HG03342 (cell line): ENCODE results near the gene NPHP4.

Experiments
- ATAC-seq: cut with Tn5 transposase; IDR thresholded peaks from one replicate; pipeline ENCODE4 v1.9.1; 2021; ENCODE audit warnings: mild to moderate bottlenecking, moderate library complexity; ENCODE audit not compliant: unreplicated experiment

The NPHP4 gene

DNA sequence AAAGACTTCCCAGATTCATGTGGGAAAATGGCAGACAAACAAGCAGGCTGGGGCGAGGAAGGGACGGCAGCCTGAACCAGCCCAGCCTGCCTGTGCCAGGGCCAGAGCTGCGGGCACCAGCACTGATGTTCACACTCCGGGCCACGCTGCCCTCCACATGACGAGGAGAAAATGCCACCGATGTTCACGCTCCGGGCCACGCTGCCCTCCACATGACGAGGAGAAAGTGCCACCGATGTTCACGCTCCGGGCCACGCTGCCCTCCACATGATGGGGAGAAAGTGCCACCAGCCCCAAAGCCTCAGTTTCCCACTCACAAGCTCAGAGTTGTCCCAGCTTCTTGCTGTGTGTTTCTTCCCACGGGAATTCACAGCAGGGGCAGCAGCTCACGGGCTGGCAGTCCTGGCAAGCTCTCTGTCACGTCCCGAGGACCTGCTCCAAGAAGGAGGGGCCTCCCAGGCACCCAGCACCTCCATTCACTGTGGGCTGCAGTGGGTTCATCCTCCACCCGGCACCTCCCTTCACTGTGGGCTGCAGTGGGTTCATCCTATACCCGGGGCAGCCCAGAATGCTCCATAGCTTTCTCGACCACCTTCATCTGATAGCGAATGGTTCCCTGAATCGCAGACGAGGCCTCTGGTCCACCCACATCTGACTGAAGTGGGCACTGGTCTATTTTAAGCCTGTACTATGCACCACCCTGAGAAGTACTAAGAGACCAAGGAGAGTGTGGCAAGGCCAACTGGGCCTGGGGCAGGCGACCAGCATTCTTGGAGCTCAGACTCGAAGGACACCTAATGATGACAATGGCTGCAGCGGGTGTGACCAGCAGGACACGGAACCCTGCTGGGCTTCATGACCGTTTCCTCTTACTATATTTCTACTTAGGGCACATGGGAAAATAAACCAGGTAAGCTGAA is 108.8 kb downstream of the NPHP4 start:
- no peak for ATAC-seq

DNA sequence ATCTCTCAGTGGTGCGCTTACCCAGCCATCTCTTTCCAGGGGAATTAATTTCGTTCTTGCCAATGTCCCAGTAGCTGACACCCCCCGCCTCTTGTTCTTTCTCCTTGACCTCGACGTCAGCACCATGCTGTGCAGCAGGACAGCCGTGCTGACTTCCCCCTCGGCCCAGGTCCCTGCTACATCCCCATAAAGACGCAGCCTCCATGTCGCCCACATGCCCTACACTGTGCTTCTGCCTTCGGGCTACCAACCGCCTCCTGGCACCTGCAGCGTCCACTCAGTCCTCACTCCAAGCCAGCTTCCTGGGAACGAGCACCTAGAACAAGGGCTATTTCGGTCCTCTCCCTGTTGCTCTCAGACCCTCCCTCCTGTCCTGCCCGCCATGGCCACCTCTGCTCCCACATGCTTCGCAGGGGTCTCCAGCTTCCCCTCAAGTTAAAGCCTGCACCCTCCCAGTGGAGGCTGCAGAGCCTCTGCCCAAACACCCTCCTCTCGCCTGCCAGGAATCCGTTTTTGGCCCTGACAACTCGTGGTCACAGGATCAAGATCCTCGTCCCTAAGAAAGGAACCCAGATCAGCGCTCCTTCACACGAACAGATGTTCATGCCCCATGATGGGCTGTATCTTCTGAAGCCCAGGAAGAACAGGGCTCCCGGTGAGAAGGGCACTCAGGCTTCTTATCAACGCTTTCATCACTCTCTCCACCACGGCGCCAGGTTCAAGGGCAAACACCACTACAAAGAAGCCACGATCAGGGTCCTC is 109.7 kb downstream of the NPHP4 start:
- ATAC-seq = no peak

DNA sequence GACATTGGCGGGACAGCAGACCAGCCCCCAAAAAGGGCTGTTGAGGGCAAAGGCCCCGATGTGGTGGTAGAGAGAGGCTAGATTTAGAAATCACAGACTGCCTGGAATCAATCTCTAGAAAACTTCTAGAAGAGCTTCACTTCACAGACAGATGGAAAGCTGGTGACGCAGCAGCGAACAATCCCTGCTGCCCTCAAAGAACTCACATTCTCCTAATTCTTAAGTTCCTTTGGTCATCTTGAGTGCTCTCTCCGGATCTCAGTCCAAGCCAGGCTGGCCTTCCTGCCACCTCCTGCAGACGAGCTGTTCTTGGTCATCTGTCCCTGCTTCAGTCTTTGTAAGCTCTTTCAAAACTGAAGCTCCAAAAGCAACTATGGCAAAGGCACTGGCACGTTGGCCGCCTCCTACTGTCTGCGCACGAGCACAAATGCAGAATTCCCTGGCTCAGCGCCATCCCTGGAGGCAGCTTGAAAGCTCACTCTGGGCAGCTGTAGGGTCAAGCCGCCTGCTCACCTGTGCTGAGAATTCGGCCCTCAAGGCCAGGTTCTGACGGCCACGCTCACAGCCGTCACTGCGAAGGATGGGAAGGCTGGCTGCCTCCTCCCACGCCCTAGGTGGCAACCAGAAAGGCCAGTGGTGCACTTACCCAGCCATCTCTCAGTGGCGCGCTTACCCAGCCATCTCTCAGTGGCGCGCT is 110.6 kb downstream of the NPHP4 start:
- ATAC-seq = no peak

DNA sequence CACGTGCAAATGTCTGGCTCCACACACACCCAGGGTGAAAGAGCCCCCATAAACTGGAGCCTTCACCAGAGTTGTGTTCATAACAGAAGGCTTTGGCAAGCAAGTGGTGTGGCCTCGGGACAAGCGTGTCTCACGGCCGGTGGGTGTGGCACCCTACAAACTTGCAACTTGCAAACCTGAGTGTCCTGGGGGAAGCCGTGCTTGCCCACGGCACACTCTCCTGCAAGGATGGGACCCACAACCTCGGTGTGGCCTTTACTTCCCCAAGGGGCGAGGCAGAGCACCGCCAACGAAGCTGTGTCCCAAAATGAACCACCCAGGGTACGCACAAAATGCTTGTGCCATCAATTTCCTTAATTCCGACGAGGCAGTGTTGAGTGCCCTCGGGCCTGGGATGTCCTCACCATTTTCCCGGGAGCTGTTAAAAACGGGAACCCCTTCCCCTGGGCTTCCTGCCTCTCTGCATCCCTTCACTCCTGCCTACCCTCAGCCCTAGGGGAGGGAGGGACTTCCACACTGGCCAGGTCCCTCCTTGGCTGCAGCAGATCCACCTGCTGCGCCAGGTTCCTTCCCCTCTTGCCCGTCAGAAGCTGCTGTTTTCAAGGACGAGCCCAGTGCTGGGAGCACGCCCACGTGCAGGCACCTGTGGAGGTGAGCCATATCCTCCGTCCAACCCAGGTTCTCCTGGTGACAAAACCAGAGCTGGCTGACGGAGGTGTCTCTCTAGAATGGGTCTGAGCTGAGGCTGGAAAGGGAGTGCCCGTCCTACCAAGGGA is 111.4 kb downstream of the NPHP4 start:
- ATAC-seq = no peak

DNA sequence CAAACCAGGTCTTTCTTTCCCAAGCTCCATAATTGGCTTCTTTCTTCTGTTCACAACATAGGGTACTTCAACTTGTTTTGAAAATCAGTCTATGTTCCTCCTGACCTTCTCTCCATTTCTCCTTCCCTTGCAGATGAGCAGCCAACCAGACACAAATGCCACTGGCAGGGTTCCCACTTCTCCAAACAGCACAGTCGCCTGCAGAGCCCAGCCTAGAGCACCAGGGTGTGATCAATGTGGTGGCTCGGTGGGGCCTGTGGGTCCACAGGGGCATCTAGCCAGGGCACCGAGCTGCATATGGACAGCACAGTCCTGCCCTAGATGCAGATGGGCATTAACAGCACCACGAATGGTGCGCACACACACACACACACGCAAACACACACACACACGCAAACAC is 112.8 kb downstream of the NPHP4 start:
- no peak for ATAC-seq

DNA sequence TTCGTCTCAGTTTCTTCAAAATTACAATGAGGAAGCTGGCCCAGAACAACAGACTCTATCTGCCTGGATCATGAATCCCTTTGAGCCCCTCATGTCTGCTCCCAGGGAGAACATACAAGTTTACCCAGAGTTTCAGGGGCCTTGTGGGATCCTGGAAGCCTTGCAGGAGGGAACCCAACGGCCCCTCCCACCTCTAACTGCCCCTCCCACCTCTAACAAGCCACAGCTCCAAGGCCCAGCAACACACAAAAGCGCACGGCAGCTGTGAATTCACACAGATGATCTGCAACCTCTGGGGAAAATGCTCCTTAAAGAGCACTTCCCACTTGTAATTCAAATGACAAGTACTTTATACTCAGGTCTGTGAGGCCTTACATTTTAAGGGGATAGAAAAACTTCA is 113.3 kb downstream of the NPHP4 start:
- ATAC-seq = no peak

DNA sequence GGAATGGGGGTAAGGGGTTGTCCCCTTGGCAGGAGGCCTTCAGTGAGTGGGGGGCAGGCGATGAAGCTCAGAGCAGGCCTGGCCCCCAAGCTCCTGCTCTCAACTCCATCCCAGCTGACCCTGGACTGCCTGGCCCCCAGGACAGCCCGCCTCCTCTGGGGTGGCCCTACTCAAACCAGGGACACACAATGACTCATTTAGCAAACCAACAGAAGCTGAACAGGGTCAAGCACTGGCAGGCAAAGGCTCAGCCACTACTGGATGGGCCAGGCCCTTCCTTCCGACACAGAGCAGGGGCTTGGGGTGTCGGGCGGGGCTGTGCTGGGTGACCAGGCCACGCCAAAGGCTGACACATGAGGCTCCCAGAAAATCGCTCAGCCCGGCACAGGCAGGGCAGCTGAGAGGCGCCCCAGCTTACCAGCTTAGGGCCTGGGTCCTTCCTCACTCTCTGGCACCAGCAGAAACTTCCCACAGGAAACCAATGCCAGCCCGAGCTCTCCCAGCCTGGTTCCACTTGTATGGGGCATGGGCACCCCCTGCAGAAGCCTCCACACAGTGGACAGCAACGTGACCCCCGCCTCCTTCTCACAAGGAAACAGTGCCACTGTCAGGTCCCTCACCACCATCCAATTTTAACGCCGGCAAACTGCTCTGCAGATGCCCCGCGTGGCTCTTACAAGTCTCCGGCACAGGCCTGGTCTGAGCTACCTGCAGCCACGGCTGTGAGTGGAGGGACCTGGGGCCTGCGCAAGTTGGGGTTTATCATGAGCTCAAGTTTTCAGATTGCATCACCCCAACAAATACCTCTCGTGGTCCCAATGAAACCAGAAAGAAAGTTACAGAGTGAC is 114.3 kb downstream of the NPHP4 start:
- ATAC-seq = no peak

DNA sequence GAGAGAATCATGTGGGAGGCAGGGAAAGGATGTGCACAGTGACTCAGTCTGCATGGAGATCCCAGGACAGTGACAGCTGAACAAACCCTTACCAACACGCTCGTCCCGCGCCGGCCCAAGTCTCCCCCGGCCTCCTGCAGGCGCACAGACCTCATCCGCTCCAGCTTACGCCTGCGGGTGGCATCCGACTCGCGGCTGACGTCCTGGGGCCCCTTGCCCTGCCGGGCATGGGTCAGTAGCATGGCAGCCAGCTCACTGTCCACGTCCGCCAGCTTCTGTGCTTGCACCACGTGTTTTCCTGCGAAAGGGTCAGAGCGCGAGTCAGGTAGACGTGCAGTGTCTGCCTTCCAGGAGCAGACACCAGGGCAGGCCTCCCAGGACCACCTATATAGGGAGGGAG is 115.2 kb downstream of the NPHP4 start:
- ATAC-seq = no peak

DNA sequence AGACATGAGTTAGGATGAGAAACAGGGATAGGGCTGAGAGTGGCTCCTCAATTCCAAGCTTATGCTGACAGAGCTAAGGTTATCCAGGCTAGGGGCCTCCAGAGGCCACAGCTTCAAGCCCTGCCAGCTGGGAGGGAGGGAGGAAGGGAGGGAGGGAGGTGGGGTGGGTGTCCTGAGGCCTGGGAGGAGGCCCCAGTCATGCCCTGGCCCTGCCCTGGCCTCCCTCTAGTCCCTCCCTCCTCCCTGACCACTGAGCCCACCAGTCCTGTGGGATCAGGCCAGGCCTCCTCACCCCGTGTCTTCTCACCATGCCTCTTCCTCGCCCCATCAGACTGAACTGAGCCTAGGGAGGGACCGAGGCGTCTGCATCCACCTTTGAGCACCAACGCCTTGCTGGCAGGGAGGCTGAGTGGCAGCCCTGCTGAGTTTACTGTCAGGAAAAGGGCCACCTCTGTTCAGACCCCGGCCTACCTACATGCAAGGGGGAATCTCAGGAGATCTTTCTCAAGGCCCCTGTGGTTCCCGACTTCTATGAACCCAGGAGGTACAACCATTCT is 116.1 kb downstream of the NPHP4 start:
- ATAC-seq = no peak

DNA sequence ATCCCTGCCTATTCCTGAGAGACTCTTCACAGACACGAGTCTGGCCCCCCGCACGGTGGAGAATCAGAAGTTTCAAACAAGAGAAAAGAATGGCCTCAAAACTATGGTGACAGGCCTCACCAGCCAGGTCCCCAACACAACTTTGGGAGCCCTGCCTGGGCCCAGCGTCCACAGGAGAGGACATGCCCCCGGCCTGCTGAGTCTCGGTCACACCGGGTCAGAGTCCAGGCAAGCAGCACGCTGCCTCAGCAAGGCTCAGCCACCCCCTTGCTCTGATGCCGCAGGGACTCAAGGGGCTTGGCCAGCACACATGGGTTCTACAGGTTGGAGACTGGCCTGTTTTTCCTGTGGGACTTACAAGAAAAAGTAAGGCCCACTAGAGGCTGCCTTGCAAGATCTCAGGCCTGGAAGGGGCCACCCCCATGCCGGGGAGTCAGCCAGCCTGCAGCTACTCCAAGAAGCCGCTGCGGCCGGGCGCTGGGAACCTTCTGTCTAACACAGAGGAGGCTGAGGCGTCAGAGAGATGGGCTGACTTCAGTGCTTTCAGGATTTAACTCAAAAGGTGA is 116.8 kb downstream of the NPHP4 start:
- ATAC-seq = no peak

DNA sequence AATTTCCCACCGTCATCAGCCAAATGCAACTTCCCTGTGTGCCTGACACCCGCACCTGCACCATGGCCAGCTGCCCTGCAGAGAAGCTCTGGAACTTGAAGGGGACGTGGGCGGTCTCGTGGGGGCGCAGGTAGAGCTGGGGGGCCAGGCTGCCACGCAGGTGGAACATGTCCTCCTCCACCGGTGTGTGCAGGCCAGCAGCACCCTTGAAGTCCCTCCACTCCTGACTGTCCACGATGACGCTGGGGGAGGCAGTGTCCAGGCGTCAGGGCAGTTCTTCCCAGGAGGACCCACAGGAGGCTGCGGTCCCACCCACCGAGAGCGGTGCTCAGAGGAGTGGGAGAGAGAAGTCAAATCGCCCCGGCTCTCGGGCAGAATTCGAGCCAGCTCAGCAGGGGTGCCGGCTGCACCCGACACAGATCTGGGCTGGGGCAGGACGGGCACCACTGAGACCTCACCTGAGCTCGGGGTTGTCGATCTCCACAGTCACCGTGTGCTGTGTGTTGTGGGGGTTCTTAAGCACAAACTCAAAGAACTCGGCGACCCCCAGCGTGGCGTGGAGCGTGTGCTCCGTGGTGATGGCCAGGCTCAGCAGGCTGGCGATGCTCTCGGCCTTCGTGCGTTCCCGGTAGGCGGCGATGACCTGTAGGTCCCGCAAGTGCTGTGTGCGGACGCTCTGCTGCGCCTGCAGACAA is 117.7 kb downstream of the NPHP4 start:
- ATAC-seq = no peak

DNA sequence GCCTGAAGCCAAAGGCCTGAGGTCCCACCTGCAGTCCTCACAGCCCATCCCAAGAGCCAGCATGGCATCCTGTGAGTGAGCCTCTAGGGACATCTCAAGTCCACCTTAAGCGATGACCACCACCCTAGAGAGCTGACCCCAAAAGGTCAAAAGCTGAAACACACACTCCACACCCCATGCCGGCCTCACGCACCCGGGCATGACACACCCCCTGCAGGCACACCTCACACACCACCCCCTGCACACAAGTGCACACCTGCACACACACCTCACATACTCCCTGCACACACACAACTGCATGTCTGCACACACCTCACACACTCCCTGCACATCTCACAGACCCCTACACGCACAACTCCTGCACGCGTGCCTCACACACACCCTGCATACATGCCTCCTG is 118.7 kb downstream of the NPHP4 start:
- ATAC-seq = no peak

DNA sequence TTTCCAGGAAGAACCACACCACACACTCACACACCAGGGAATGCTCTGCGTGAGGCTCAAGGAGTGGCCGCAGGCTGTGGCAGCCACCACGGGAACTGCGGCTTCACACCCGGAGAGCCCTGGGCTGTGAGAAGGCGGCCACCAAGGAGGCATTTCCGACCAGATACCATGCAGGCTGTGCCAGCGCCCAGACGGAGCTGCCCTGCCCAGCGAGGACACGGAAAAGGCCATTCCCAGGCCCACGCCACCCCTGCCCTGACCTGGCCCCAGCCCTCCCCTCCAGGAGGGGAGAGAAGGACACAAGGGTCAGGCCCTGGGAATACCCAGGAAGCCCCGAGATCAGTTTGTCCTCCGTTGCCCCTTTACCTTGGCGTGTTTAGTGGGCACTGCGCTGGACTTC is 119.3 kb downstream of the NPHP4 start:
- no peak for ATAC-seq

DNA sequence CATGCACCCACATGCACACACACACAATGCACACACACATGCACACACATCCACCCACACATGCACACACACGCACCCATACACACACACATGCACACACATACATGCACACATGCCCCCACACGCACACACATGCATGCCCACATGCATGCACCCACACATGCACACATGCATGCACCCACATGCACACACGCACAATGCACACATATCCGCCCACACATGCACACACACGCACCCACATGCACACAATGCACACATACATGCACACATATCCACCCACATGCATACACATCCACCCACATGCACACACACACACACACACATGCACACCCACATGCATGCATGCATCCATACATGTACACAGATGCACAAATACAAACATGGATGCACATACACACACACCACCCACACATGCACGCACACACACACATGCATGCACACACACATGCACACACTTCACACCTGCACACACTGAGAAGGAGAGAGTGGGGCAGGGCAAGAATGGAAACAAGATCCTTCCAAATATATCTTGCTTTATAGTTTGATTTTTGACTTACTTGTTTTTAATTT is 123.2 kb downstream of the NPHP4 start:
- no peak for ATAC-seq

DNA sequence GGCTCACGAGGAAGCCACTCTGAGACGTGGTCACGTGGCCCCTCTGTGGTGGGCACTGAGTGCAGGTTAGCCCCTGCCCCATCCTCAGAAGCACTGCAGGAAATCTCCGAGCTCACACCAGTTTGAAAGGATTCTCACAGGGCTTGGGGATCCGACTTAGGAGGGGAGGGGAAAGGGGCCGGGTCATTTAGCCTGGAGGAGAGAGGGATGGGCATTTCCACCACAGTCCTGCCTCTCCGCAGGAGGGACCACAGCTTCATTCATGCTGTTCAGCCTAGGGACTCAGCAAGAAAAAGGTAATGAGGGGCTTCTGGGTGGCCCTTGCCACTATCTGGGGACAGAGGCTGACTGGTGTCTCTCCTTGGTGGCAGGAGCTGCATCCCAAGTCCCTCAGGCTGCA is 126.5 kb downstream of the NPHP4 start:
- ATAC-seq = no peak

DNA sequence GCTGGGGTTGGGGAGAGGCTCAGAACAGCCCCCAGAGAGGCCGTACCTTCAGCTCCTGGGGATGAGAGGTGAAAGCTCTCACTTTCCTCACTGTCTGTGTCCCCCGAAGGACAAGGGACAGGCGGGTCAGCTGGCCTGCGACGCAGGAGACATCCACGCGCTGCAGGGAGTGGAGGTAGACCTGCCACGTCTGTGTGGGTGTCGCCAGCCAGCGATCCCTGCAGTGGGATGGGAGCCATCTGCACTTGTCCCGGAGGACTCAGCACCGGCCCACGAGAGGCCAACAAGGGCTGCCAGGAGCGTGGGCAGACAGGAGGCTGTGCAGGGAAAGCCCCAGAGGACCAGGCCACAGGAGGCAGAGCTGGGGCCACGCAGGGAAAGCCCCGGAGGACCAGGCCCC is 127.2 kb downstream of the NPHP4 start:
- no peak for ATAC-seq

DNA sequence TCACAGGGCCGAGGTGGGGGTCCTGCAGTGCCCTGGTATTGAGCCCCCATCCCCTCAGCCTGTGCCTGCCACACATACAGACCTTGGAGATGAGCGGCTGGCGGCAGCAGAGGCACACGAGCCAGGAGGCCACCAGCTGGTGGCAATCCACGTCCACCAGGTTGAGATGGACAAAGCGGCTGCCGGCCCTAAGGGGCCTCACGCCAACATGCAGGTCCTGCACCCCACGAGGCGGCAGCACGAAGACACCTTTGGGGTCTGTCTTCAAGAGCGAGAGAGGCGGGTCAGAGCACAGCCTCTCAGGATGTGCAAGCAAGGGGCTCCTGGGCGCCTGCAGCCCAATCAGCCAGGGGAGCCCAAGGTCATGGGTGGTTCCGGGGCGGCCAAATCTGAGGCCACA is 128.0 kb downstream of the NPHP4 start:
- no peak for ATAC-seq

DNA sequence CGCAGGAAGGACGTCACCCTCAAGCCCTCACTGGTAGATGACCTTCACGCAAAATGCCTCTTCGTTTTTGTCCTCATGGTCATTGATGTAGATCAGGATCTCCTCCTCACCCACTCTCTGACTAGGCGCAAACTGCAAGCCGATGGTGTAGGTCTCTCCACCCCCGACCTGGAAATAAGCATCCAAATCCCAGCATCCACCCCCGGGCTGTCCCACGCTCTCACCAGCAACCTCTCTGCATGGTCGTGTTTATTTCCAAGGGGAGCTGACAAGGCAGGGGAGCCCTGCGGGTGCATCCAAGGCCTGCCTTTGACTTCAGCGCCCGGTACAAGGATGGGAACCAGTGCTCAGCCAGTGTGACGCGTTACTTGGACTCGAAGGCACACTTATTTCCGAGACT is 129.0 kb downstream of the NPHP4 start:
- ATAC-seq = no peak
